HG03342 (cell line): ENCODE results near the gene SGPP2.

Experiments
- ATAC-seq: cut with Tn5 transposase; IDR thresholded peaks from one replicate; pipeline ENCODE4 v1.9.1; 2021; ENCODE audit warnings: mild to moderate bottlenecking, moderate library complexity; ENCODE audit not compliant: unreplicated experiment

SGPP2 gene

GRCh38 chr2:222465746-222466145 lies 41.4 kb downstream of the SGPP2 start:
- ATAC-seq = no peak

- no peak for ATAC-seq
Measured at GRCh38 chr2:222468346-222468745, 44.0 kb downstream of the SGPP2 start.

GRCh38 chr2:222470802-222471468 lies 46.6 kb downstream of the SGPP2 start:
- ATAC-seq = no peak

- ATAC-seq = no peak
Measured at GRCh38 chr2:222477962-222478608, 53.7 kb downstream of the SGPP2 start.

GRCh38 chr2:222479859-222480258 lies 55.5 kb downstream of the SGPP2 start:
- no peak for ATAC-seq

GRCh38 chr2:222480497-222480896 lies 56.2 kb downstream of the SGPP2 start:
- ATAC-seq = no peak

GRCh38 chr2:222481941-222482340 lies 57.6 kb downstream of the SGPP2 start:
- ATAC-seq = no peak

GRCh38 chr2:222483513-222484039 lies 59.2 kb downstream of the SGPP2 start:
- no peak for ATAC-seq

GRCh38 chr2:222485367-222486211 lies 61.2 kb downstream of the SGPP2 start:
- no peak for ATAC-seq

GRCh38 chr2:222490131-222490530 lies 65.8 kb downstream of the SGPP2 start:
- ATAC-seq = no peak

- no peak for ATAC-seq
Measured at GRCh38 chr2:222492683-222493082, 68.3 kb downstream of the SGPP2 start.

- ATAC-seq = no peak
Measured at GRCh38 chr2:222494104-222494739, 69.9 kb downstream of the SGPP2 start.

- ATAC-seq = no peak
Measured at GRCh38 chr2:222495388-222495787, 71.0 kb downstream of the SGPP2 start.

GRCh38 chr2:222499226-222499625 lies 74.9 kb downstream of the SGPP2 start:
- ATAC-seq = no peak

GRCh38 chr2:222504191-222504590 lies 79.8 kb downstream of the SGPP2 start:
- ATAC-seq = no peak

GRCh38 chr2:222504719-222505118 lies 80.4 kb downstream of the SGPP2 start:
- peak; percentile 96 for ATAC-seq

GRCh38 chr2:222506230-222506935 lies 82.0 kb downstream of the SGPP2 start:
- ATAC-seq = no peak

GRCh38 chr2:222514901-222515300 lies 90.6 kb downstream of the SGPP2 start:
- no peak for ATAC-seq

- no peak for ATAC-seq
Measured at GRCh38 chr2:222518570-222519381, 94.4 kb downstream of the SGPP2 start.

- peak; percentile 53 for ATAC-seq
Measured at GRCh38 chr2:222521099-222521498, 96.8 kb downstream of the SGPP2 start.
